Lower leg skin (tissue), 4 donors: ENCODE data around the gene BAZ1B. TPM values are rescaled to one million over a fixed set of nuclear protein-coding genes. Genes with fewer than 3 reads are reported as not detected.
A peak's percentile ranks its signal among the peaks of the same experiment; 100 is the strongest.
"Not testable (repeated sequence)": the region's sequence is repeated elsewhere in the genome, so short reads cannot be mapped to it uniquely, and the experiment has no call there.

Experiments used
- DNase-seq, 2 donors: peaks; one replicate each; pipeline ENCODE4 v3.0.0-alpha.2; 2019; ENCODE audit warnings: low spot score in 2 of 2
- H3K4me3 ChIP-seq: fragments of 200-600 bp; sonication (generic); 2 replicates; pipeline ENCODE4 v1.5.1; 2017; ENCODE audit warnings: mild to moderate bottlenecking, low read depth; ENCODE audit not compliant: poor library complexity, severe bottlenecking
- POLR2A ChIP-seq, 2 donors: fragments of 450-650 bp; IDR thresholded peaks; one replicate each; pipeline ENCODE4 v1.6.1; 2016 to 2017; ENCODE audit warnings: antibody characterized with exemption in 2 of 2, mild to moderate bottlenecking in 1 of 2, moderate library complexity in 1 of 2
- WGBS, 2 donors: methylation state at CpG; one replicate each; pipeline ENCODE4 v1.1.5; 2018; 5-methylcytosine and 5-hydroxymethylcytosine counted together
- intact Hi-C: fragments of 100-400 bp; cut with DNase I; formaldehyde crosslinking; loops from one replicate; pipeline ENCODE4 v1.15.0; 2023; ENCODE audit warnings: low total_unique reads
- total RNA-seq, 4 donors: library from RNA; depleted of rRNA; stranded (reverse); fragments of >200 nt; gene quantifications; one replicate each; pipeline ENCODE4 v1.1.0, GENCODE V29; 2016
- TF ChIP-seq, protein P1 (sequence below), 3 donors: fragments of 450-650 bp; IDR thresholded peaks; one replicate each; pipeline ENCODE4 v1.5.1; 2016; ENCODE audit warnings: antibody characterized with exemption in 3 of 3, mild to moderate bottlenecking in 3 of 3, moderate library complexity in 2 of 3

Gene BAZ1B
- total RNA-seq, 4 donors from 2014 or later = 22.6 to 33.6 (median 28.8) TPM

DNA sequence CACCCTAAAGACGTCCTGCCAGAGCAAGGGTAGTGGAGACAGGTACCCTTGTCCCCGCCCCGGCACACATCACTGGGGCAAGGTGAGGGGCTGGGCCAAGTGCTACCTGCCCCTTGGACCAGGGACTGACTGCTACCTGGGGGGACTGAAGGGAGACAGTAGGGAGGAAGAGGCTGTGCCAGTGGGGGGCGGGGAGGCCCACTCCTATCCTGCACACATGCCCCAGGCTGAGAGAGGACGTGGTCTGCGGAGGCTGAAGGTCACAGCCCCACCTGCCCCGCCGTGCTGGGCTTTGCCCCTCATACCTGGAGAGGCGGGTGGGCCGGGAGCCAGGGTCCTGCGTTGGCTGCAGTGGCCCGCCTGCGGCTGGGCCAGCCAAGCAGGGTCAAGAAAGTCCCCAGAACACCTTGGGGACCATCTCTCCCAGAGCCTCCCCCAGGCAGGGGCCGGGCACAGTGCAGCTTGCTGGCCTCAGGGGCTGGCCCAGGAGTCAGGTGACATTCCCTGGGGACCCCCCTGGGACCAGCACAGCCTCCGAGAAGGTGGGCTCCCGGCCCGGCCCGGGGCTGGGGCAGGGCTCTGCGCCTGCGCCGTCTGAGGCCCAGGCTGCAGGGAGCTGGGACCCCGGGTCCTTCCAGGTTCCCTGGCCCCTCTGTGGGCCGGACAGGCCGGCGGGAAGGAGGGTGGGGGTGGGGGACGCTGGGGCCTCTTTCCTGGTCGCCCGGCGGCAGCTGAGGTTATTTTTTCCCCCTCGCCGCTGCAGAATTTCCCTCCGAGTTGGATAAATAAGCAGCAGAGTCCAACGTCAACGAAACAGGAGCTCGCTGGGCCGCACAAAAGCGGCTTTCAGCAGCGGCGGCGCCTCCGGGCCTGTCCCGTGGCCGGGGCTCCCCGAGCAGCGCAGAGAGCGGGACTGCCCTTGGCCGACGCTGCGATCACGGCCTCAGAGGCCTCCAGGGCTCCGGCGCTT lies 98.3 kb downstream of the BAZ1B start:
- WGBS, 2 donors = 26 to 28% methylated on average over 43 to 44 of the region's 52 CpGs
- TF ChIP-seq, protein P1, sequence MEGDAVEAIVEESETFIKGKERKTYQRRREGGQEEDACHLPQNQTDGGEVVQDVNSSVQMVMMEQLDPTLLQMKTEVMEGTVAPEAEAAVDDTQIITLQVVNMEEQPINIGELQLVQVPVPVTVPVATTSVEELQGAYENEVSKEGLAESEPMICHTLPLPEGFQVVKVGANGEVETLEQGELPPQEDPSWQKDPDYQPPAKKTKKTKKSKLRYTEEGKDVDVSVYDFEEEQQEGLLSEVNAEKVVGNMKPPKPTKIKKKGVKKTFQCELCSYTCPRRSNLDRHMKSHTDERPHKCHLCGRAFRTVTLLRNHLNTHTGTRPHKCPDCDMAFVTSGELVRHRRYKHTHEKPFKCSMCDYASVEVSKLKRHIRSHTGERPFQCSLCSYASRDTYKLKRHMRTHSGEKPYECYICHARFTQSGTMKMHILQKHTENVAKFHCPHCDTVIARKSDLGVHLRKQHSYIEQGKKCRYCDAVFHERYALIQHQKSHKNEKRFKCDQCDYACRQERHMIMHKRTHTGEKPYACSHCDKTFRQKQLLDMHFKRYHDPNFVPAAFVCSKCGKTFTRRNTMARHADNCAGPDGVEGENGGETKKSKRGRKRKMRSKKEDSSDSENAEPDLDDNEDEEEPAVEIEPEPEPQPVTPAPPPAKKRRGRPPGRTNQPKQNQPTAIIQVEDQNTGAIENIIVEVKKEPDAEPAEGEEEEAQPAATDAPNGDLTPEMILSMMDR (IDR thresholded peaks at IDR 0.05) = no peak
- TF ChIP-seq POLR2A (IDR thresholded peaks at IDR 0.05) = no peak
- intact Hi-C loops = no loop called here
- no peak overlapping the region for H3K4me3 ChIP-seq
- DNase-seq = no peak

DNA sequence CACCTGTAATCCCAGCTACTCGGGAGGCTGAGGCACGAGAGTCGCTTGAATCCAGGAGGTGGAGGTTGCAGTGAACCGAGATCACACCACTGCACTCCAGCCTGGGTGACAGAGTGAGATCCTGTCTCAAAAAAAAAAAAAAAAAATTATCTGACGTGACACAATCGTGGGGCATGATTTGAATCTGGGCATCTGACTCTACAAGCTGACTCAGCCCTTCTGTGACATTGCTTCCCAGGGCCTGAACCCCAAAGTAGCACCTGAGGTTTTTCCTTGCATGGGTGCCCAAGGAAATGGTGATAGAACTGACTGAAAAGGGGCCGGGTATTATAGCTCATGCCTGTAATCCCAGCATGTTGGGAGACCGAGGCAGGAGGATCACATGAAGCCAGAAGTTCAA lies 101.5 kb downstream of the BAZ1B start:
- 65% methylated on average over 8 of the region's 8 CpGs for WGBS, 2 donors
- DNase-seq, H3K4me3 ChIP-seq, intact Hi-C loops: not testable (repeated sequence)

DNA sequence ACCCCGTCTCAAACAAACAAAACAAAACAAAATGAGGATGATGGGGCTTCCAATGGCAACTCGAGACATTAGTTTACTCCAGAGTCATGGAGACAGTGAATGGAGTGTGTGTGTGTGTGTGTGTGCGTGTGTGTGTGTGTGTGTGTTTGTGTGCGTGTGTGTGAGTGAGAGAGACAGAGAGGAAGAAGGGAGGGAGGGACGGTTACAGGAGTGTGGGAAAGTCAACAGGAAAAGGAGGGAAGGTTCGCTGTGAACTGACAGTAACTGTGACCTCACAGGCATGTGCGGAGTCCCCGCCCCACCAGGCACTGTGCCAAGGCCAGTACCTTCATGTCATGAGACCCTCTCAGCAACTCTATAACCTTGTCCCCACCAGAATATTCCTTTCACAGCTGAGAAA lies 102.1 kb downstream of the BAZ1B start:
- H3K4me3 ChIP-seq, DNase-seq, intact Hi-C loops: not testable (repeated sequence)
- 26 to 30% methylated on average over 8 of the region's 8 CpGs for WGBS, 2 donors

DNA sequence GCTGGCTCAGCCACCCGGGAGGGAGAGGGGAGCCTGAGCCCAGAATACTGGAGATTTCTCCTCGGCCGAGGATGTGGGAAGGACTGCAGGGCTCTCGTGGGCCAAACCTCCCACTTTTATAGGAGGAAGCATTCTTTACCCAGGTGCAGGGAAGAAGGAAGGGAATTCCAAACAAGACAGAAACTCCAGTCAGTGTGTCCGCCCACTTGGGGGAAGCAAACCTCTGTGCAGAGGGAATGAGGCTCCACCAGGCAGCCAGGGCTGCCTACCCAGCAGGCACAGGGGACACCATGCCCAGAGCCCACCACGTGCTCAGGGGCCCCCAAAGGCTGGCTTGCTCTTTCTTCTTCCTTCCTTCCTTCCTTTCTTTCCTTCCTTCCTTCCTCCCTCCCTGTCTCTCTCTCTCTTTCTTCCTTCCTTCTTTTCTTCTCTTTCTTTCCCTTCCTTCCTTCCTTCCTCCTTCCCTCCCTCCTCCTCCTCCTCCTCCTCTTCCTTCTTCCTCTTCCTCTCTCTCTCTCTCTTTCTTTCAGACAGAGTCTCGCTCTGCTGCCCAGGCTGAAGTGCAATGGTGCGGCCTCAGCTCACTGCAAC lies 103.9 kb downstream of the BAZ1B start:
- intact Hi-C loops = no loop called here
- no peak overlapping the region for H3K4me3 ChIP-seq
- DNase-seq = no peak
- 68 to 73% methylated on average over 7 to 8 of the region's 8 CpGs for WGBS, 2 donors
- TF ChIP-seq POLR2A (IDR thresholded peaks at IDR 0.05) = no peak
- TF ChIP-seq, protein P1 (IDR thresholded peaks at IDR 0.05) = no peak

DNA sequence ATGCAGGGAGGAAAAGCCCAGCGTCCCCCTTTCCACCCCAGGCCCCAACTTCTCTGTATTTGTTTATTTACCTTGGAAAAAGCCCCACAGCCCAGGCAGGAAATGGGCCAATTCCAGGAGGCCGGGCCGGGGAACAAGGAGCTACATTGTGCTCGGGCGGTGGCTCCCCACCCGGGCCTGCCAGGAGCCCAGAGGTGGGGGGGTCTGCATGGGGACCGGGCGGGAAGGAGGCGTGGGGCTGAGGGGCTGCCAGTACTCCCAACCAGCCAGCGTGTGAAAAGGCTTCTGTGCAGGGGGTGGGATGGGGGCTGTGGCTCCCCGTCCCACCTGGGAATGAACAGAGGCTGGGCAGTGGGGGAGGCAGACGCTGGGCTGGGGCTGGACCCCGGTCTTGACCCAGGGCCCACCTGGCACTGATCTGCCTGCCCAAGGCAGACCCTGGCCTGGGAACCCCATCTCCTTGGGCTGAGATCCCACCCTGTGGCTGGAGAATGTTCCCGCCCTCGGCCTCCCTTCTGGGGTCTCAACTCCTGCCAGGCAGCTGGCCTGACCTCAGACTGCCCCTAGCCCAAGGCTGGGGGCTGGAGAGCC lies 111.5 kb downstream of the BAZ1B start:
- H3K4me3 ChIP-seq, intact Hi-C loops, DNase-seq: not testable (repeated sequence)
- WGBS, 2 donors = 27 to 30% methylated on average over 12 to 15 of the region's 15 CpGs

DNA sequence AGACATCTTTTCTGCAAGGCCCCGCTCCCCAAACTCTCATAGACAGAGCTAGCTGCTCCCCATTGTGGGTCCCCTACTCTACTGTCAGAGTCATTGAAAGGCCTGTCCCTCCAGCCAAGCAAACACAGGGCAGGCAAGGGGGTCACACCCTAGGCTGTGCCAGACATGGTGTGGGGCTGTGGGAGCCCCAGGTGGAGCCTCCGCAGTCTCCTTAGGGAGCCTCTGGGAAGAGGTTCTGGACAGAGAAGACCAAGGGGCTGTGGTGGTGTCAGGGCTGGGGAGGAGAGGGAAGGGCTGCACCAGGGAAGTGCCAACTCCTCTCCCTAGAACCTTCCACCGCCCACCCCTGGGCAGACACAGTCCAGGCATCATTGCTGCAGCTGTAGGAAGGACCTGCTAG lies 117.2 kb downstream of the BAZ1B start:
- intact Hi-C loops, DNase-seq, H3K4me3 ChIP-seq: not testable (repeated sequence)
- WGBS, 2 donors = 91 to 95% methylated on average over 3 of the region's 3 CpGs

DNA sequence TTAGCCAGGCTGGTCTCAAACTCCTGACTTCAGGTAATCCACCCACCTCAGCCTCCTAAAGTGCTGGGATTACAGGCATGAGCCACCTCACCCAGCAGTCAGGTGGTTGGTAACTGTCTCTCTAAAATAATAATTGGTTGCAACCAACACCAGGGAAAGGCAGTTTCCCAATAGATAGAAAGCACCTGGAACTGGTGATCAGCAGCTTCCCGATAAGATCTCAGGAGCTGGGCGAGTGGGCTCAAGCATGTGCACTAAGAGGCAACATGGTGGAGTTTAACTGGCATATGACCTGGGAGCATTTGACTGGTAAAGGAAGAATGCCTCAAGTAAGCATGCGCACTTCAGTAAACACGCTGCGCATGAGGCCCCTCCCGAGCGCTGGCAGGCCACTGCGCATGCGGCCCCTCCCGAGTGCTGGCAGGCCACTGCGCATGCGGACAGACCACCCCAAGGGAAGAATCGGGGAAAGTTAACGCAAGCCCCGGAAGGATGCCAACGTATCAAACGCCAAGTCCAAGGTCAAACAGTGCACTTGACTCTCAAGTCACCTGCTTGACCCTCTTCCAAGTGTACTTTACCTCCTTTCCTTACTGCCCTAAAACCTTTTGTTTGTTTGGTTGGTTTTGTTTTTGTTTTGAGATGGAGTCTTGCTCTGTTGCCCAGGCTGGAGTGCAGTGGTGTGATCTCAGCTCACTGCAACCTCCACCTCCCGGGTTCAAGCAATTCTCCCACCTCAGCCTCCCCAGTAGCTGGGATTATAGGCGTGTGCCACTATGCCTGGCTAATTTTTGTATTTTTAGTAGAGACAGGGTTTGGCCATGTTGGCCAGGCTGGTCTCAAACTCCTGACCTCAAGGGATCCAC lies 122.7 kb downstream of the BAZ1B start:
- peak in 1 of 2 donors; percentile 91 for DNase-seq

More for the DNA sequence above, 122.7 kb downstream of the BAZ1B start:
- intact Hi-C loops, H3K4me3 ChIP-seq: not testable (repeated sequence)
- WGBS, 2 donors = 56 to 59% methylated on average over 19 of the region's 19 CpGs
